ENCODE data around the gene NUMA1.

The NUMA1 gene

DNA sequence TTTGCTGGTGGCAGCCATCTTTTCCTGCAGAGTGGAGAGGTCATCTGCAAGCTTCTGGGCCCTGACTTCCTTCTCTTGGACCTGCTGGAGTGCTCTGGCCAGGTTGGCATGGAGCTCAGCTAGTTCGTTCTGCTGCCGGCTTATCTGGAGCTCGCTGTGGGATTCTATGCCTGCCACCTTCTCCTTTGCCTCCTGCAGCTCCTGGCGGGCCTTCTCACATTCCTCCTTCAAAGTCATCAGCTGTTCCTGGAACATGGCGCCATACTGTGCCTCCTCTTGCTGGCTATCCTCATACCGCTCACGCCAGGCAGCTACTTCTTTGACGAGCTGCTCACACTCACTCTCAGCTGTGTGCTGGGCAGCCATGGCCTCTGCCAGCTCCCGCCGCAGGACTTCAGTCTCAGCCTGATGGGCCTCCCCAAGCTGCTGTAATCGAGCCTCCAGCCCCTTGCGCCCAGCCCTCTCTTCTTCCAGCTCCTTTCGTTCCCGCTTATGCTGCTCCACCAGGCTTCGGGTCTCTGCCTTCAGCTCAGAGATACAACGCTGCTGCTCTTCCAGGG lies 65.5 kb downstream of the NUMA1 start:
- no peak for DNase-seq

DNA sequence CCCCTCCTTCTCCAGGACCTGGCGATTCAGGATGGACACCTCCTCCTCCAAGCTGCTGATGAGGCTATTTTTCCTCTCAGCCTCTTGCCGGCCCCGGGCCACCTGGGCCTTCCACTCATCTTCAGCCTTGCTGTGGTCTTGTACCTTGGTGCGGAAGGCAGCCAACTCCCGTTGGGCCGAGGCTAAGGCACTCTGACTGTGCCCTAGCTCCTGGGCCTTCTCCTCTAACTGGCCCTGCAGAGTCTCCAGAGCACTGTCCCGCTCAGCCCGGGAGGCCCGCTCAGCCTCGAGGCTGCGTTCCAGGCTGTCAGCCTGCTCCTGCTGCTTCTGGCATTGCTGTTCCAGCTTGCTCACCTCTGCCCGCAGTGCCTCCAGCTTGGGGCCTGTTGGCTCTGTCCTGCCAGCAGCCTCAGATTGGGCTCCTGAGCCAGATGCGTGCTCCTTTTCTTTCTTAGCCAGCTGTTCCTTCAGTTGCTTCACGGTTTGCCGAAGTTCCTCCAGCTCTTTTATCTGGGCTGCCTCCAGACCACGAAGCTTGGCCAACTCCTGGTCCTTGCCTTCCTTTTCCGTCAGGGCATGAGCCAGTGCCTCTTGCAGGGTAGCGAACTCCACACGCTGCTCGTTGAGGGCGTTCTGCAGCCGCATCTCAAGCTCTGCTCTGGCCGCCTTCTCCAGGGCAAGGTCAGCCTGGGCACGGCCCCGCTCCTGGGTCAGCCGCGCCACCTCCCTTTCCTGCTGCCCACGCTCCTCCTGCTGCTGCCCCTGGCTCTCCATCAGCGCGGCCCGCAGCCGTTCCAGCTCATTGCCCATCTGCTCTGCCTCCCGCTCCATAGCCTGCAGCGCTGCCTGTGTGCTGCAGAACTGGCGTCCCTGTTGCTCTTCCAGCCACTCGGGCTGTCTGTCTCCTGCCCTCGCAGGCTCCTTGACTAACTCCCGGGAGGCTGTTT lies 66.3 kb downstream of the NUMA1 start:
- no peak for DNase-seq

DNA sequence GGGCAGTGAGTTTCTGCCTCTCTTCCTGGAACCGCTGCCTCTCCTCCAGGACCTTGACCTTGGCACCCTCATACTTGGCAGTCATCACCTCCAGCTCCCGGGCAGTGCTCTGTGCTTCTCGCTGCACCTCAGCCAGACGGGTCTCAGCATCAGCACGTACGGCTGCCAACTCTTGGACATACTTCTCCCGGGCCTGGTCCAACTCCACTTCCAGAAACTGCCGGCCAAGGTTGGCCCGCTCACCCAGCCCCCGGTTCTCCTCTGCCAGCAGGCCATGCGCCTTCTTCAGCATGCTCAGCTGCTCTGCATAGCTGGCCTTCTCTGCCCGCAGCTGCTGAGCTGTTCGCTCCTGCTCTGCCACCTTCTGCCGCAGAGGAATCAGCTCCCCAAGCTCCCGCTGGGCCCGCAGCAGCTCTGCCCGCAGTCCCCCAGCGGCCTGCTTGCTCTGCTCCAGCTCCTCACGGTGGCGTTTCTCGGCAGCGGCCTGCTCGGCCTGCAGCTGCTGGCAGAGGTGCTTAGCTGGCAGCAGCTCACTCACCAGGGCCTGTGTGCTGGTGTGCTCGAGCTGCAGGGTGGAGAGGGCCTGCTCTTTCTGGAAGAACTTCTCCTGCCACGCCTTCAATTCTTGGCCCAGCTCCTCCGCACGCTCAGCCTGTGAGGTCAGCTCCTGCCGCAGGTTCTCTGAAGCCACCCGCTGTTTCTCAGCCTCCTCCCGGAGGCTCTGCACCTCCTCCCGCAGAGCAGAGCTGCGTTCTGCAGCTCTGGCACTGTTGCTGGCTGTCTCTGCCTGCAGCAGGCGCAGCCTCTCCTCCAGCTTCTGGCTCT lies 67.2 kb downstream of the NUMA1 start:
- DNase-seq = no peak

DNA sequence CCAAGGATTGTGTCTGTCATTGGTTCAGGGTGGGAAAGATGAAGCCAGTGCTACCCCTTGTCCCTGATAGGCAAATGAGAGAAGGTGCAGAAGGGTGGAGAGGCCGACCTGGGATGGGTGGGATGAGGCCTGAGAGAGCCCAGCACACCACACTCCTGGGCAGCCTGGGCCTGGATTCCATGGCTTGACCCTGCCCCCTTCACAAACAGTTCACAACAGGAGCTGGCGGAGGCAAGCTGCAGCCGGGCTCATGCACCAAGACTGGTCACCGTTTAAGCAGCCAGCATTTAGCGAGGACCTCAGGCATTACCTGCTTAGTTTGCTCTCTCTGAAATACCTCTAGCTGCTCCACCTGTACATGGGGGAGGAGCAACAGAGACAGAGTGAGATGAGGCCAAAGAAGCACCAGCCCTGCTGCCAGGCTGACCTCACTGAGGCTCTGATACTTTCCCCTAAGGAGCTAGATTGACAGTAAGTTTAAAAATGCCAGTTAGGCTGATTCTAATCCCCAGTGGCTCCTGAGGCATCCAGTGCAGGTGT lies 68.2 kb downstream of the NUMA1 start:
- DNase-seq = no peak

DNA sequence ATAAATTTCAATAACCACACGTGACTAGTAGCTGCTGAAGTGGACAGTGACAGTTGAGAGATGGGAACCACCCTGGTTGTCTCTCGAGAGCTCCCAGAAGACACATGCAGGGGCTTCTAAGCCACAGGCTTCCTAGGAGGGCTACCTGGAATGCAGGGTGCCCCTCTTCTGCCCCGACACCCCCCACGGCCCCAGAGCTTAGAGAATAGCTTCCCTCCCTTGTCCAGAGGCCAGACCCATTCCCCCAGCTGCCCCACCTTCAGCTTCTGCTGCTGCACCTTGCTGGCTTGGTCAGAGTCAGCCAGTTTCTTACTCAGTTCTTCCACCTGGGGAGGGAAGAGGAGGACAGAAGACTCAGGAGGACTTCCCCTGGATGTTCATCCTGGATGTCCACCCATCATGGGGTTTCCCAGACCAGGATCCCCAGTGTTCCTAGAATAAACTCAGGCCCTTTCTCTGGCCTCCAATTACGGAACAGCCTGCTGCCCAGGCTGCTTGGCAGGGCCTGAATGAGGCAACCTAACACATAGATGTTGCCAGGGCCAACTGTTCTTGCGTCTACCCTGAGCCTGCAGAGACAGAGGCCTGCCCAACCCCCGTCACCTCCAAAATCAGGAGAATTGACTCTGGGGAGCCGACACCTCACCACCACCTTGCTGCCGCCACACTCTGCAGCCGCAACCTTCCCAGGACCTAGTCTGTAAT lies 69.7 kb downstream of the NUMA1 start:
- DNase-seq = no peak

DNA sequence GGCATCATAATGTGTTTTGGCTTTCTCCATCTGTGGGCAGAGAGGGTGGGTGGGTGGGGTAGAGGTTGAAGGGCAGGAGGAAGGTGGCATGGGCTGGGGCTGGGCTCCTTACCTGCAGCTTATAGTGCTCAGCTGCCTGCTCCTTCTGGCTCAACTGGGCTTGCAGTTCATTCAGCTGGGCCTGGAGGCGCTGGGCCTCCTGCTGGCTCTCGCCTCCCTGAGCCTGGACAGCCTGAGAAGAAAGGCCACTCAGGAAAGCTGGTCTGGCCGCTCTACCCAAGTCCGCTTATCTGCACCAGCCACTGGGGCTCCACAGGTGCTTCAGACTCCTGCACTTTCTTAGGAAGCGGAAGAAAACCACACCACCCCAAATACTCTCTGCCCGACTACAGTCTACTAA lies 71.2 kb downstream of the NUMA1 start:
- DNase-seq = no peak

DNA sequence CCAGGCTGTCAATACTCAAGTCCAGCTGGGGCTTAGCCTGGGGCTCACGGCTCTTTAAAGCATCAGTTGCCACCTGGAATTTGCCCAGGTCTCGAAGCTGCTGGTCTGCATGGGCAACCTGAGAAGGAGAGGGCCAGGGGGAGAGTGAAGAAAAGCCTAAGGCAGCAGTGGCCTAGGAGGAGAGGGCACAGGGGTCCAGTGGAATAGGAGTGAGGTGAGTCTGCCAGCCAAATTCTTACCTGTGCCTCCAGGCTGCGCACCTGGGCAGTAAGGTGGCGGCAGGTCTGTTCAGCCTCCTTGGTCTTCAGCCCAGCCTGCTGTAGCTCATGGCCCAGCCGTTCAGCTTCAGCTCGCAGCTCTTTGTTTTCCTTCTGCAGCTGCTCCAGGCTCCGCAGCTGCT lies 71.6 kb downstream of the NUMA1 start:
- DNase-seq = no peak

DNA sequence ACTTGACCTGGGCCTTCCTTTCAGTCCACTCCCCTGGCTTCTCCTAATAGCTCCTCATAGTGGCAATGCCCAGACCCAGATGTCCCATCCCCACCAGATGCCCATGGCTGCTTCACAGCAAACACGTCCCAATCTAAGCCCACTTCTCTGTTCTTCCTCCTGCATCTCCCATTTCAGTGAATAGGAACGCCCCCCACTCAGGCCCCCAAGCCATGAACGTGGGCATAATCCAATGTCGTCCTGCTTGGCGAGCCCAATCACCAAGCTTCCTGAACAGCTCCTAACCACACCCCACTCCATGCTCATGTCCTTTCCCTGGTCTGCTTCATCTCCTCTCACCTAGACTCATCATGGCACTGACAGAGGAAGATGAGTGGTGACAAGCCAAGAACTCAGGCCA lies 72.8 kb downstream of the NUMA1 start:
- no peak for DNase-seq

DNA sequence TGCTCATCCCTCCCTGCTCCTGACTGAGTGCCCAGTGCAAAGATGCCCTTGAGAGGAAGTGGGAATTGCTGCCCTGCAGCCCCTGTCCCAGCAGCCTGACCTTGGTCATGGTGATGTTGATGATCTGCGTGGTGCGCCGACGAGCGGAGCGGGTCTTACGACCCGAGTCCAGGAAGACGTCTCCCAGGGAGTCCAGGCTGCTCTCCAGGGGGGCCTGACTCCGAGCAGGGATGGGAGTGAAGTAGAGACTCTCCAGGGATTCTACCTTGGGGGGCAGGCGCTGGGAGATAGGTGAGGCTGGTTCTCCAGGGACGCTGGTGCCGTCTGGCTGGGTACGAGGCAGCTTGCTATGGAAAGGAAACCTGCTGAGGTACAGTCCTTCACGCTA lies 73.3 kb downstream of the NUMA1 start:
- DNase-seq = no peak

DNA sequence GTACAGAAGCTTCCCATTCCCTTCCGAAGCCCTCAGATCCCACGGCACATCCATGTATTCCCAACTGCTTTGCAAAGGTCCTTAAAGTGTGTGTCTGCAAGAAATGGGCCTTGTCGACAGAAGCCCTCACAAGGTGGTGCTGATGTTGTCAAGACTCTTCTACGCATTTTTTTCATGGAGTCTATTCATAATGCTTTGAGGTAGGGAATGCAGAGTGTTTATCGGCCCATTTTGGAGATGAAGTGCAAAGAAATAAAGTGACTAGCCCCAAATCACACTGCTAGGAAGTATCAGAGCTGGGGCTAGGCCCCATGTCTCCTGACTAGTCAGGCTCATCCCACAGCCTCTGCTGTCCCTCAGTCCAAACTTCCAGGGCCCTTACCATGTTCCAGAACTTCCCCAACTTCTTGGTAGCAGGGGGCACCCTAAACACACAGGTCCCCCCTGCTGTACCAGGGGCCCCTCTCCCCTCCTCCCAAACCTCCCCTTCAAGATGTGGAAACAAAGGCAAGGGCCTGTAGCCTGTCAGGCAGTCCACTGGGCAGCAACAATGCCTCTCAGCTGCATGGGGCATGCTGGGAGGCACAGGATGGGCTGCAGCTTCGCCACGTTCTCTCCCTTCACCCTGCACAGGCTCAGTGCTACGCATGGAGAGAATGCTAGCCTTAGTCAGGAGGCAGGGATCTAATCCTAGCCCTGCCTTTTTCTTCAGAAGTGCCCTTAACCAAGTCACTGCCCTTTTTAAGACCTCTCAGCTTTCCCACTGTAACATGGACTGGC lies 73.8 kb downstream of the NUMA1 start:
- no peak for DNase-seq

DNA sequence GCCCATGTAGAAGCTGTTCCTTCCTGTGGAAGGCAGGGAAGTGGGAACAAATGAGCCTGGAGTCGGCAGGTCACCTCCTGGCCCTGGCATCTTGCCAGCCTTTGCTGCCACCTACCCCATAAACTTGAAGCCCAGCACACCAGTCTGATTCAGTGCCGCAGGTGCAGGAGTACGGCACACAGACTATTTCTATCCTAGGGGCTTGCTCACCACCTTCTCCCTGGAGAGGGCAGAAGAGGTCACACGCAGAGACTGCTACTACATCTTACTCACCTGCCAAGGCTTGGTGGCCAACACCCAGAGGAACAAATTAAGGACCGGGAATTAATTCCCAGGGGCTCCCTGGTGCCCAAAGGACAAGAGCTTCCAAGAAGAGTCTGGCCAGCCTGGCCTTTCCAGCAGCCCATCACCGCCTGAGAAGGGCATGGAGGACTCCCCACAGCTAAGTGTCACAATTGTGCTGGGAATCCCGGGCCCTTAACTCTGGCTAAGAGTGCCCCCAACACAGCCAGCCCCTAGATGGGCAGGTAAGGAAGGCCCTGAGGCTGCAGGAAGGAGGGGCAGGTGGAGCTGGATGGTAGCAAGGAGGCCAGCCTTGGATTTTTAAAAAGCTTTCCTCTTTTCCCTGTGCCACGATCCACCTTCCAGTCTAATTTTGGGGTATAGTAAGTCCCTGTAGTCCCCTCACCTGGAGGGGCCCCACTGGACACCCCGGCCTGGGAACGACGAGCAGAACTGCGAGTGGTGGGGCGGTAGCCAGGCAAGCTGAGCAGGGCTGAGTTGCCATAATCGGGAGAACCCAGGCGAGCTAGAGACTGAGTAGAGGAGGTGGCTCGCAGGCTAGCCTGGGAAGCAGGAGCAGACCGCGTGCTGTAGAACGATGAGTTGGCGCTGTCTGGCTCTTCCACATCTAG lies 74.7 kb downstream of the NUMA1 start:
- no peak for DNase-seq

DNA sequence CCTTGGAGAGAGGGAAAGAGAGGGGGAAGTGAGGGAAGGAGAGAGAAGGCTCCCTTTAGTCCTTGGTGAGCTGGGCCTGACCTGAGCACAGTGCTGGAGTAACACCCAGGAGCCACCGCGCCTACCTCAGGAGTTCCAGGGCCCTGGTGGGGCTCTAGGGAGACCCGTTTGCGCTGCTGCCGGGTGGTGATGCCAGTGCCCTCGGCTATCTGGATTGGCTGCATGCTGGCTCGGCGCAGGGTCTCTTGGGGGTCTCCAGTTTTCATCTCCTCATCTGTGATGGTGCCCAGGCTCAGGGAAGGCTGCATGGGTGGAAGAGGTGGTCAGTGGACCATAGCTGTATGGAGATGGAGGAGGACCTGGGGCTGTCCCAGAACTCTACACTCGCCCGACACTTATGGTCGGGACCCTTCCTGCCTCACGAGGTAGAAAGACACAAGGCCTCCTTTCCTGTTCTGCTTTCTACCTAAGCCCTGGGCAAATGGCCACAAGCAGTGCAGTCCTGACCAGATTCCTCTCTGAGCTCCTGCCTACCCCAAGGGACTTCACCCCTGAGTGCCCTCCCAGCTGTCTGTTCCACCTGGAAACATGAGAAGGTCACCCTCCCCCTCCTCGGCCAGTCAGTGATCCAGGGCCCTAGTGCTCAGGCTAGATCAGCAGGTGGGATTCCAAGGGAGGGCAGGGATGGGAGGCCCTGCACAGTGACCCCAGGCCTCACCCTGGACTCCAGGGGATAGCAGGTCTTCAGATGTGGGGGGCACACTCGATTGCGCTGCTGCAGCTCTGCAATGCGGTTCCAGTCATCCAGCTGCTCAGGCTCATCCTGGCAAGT lies 75.6 kb downstream of the NUMA1 start:
- DNase-seq = no peak

DNA sequence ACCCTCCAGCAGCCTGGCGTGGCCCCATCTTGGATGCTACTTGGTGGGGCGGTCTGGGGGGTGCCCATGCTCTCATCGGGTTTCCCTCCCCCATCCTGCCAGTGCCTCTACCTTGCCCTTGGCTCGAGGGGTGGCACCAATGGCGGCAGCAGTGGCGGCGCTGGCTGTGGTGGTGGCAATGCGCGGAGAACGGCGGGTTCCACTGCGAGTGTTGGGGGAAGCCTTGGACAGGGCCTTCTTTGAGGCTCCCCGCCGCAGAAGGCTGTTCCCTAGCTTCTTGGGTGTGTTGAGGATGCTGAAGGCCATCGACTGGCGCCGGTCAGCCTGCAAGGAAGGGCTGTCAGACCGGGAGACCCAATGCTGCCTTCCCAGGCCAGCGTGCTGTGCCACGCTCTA lies 76.6 kb downstream of the NUMA1 start:
- DNase-seq = no peak

DNA sequence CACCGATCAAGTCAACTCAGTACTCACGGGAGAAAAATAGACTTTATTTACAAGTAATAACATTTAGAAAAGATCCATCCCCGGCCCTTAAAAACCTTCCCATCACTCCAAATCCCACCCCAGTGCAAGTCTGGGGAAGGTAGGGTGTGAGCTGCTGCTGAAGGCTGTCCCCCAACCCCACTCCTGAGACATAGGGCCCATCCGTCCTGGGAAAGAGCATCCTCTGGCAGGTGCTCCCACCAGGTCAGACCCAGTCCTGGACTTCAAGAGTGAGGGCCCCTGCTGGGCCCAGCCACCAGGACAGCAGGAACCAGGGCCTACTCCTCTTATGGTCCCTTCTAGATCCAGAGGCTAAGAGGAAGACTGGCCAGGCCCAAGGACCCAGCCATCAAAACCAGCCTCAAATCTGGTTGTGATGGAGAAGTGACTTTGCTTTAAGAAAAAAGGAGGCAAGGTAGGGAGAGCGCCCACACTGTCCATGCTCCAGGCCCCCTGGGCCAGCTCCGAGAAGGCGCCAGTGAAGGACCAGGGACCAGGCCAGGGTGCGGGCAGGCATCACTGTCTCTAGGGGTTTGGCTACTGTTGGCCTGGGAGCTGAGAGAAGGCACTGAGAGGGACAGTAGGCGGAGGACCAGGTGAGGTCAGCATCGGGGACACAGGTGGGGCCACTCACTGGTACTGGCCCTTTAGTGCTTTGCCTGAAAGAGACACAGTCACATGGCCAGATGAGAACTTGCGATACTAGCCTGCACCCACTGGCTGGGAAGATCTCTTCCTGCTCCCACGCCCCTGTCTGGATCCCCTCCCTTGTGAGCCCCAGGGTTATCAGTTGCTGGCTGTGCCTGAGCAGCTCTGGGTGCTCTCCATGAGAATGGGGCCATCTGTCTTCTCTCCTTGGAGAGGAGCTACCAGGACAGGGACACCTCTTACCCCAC lies 77.2 kb downstream of the NUMA1 start:
- DNase-seq = peak; percentile 63

DNA sequence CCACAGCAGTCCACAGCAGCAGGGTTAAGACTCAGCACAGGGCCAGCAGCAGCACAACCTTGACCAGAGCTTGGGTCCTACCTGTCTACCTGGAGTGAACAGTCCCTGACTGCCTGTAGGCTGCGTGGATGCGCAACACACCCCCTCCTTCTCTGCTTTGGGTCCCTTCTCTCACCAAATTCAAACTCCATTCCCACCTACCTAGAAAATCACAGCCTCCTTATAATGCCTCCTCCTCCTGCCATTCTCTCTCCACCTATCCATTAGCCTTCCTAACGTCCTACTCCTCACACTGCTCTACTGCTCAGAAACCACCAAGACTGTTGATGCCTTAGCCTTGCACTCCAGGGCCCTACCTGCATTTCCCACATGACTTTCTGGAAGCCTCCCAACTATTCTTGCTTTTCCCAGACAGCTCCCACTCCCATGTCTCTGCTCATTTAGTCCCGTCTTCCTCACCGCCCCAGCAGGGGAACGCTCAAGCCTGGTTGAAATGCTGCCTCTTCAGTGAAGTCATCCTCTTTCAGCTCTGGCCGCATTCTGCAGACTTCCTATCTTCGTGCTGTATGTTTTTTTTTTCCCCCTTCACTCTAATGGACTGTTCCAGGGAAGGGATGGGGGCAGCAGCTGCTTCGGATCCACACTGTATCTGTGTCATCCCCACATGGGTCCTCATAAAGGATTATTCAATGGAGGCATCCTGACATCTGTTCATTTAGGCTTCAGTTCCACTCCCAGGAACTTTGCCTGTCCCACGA lies 78.3 kb downstream of the NUMA1 start:
- no peak for DNase-seq

DNA sequence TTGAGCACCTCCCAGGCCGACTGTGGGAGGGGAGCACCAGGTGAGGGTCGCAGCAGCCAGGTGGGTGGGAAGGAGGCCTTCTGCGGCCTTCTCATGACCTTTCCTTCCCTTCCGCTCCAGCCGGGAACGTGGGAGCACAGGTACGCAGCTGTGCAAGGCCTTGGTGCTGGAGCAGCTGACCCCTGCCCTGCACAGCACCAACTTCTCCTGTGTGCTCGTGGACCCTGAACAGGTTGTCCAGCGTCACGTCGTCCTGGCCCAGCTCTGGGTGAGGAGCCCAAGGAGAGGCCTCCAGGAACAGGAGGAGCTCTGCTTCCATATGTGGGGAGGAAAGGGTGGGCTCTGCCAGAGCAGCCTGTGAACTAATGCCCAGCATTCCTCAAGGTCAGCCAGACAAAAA lies 79.1 kb downstream of the NUMA1 start:
- no peak for DNase-seq

DNA sequence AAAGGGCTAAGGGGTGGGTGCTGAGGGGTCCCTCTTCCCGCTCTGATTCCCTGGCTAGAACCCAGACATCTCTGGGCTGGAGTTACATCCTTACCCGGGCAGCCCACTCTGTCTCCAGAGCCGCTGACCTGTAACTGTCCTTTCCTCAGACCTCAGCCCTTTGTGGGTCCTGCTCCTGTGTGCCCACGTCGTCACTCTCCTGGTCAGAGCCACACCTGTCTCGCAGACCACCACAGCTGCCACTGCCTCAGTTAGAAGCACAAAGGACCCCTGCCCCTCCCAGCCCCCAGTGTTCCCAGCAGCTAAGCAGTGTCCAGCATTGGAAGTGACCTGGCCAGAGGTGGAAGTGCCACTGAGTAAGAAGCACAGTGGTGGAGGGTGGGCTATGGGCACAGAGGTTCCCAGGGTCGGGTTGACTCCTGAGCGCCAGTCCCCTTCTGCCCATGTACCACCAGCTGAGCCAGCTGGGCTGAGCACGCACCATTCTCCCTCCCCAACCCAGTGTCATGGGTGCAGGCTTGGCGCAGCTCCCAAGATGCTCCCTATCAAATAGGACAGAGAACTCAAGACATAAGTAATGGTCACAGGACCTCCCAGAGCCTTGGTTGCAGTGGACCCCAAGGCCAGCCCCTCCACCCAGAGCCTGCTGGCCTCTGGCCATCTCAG lies 80.0 kb downstream of the NUMA1 start:
- no peak for DNase-seq
